ENCODE data around the gene CRMP1.

DNA sequence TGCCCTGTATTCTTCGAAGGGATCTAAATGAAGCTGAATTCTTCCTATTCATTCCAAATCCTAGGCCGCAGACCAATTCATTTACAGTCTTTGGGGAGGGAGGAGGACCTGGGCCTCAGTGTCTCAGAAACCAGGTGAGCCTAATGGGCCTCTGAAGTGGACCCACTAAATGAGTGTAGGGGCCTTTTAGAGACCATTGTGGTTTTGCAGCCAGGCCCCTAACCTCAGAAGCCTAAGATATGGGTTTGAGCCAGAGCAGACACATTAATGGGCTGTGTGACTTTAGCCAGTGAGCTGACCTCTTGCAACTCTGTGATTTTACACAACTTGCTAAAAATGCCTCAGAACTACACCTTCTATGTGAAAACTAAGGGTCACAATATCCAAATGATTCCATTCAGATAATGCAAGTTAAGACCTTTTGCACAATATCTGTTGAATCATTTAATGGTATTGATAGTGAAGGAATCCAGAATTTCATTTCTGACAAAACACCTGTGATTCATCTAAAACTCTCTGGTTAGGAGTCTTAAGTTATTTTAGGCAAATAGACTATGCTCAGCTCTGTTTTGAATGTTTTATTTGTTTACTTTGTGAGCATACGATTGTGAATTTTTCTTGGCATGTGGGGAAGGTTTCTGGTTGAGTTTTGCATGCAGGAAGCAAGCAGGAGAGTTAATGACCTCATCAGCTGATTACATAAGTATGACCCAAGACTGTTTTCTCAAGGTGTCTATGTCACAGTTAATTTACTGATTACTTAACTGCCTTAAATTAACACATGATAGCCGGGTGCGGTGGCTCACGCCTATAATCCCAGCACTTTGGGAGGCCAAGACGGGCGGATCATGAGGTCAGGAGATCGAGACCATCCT, 106.8 kb downstream of the CRMP1 start:
- TF ChIP-seq, protein P1, sequence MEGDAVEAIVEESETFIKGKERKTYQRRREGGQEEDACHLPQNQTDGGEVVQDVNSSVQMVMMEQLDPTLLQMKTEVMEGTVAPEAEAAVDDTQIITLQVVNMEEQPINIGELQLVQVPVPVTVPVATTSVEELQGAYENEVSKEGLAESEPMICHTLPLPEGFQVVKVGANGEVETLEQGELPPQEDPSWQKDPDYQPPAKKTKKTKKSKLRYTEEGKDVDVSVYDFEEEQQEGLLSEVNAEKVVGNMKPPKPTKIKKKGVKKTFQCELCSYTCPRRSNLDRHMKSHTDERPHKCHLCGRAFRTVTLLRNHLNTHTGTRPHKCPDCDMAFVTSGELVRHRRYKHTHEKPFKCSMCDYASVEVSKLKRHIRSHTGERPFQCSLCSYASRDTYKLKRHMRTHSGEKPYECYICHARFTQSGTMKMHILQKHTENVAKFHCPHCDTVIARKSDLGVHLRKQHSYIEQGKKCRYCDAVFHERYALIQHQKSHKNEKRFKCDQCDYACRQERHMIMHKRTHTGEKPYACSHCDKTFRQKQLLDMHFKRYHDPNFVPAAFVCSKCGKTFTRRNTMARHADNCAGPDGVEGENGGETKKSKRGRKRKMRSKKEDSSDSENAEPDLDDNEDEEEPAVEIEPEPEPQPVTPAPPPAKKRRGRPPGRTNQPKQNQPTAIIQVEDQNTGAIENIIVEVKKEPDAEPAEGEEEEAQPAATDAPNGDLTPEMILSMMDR (IDR thresholded peaks at IDR 0.05; ENCODE audit: extremely low read depth in 1 of 2, insufficient read depth in 1 of 2, low read depth in 1 of 2, low read length in 2 of 2) = no peak
- TF ChIP-seq POLR2A (IDR thresholded peaks at IDR 0.05; ENCODE audit: low read depth, low read length) (no peak), EZH2 (IDR thresholded peaks at IDR 0.05; ENCODE audit: borderline replicate concordance, low read depth, low read length, severe bottlenecking) (no peak), FOS (IDR thresholded peaks at IDR 0.05; ENCODE audit: borderline replicate concordance, insufficient read depth, low read length) (no peak), POLR2AphosphoS5 (IDR thresholded peaks at IDR 0.05; ENCODE audit: insufficient read depth, low read depth, low read length) (no peak), MYC (IDR thresholded peaks at IDR 0.05; ENCODE audit: low read depth, low read length) (no peak), JUN (IDR thresholded peaks at IDR 0.05; ENCODE audit: borderline replicate concordance, insufficient read depth, insufficient read length, low read depth) (peak; percentile 11)
